Lower leg skin (tissue), 4 donors: Measurements from ENCODE around the gene GRIP2. TPM values are rescaled to one million over a fixed set of nuclear protein-coding genes. Genes with fewer than 3 reads are reported as not detected.

Experiments
- DNase-seq, 2 donors: peaks; one replicate each; pipeline ENCODE4 v3.0.0-alpha.2; 2019; ENCODE audit warnings: low spot score in 2 of 2
- H3K4me3 ChIP-seq: fragments of 200-600 bp; sonication (generic); 2 replicates; pipeline ENCODE4 v1.5.1; 2017; ENCODE audit warnings: mild to moderate bottlenecking, low read depth; ENCODE audit not compliant: poor library complexity, severe bottlenecking
- CTCF ChIP-seq, 3 donors: fragments of 450-650 bp; IDR thresholded peaks; one replicate each; pipeline ENCODE4 v1.5.1; 2016; ENCODE audit warnings: antibody characterized with exemption in 3 of 3, mild to moderate bottlenecking in 3 of 3, moderate library complexity in 2 of 3
- POLR2A ChIP-seq, 2 donors: fragments of 450-650 bp; IDR thresholded peaks; one replicate each; pipeline ENCODE4 v1.6.1; 2016 to 2017; ENCODE audit warnings: antibody characterized with exemption in 2 of 2, mild to moderate bottlenecking in 1 of 2, moderate library complexity in 1 of 2
- WGBS, 2 donors: methylation state at CpG; one replicate each; pipeline ENCODE4 v1.1.5; 2018; 5-methylcytosine and 5-hydroxymethylcytosine counted together
- intact Hi-C: fragments of 100-400 bp; cut with DNase I; formaldehyde crosslinking; loops from one replicate; pipeline ENCODE4 v1.15.0; 2023; ENCODE audit warnings: low total_unique reads
- total RNA-seq, 4 donors: library from RNA; depleted of rRNA; stranded (reverse); fragments of >200 nt; gene quantifications; one replicate each; pipeline ENCODE4 v1.1.0, GENCODE V29; 2016

The GRIP2 gene
- total RNA-seq, 4 donors from 2014 or later = 0.89 to 5.2 (median 2.3) TPM

- intact Hi-C loops = no loop called here
- no peak for DNase-seq
- WGBS, 2 donors = 85 to 86% methylated on average over 5 of the region's 5 CpGs
- no peak for TF ChIP-seq POLR2A (IDR thresholded peaks at IDR 0.05)
- no peak for TF ChIP-seq CTCF (IDR thresholded peaks at IDR 0.05)
- no peak overlapping the region for H3K4me3 ChIP-seq
Measured at GRCh38 chr3:14581334-14582044, 41.3 kb upstream of the GRIP2 start.

GRCh38 chr3:14577897-14578296 is 37.8 kb upstream of the GRIP2 start:
- no peak overlapping the region for H3K4me3 ChIP-seq
- WGBS, 2 donors = 58 to 85% methylated on average over 4 to 5 of the region's 5 CpGs
- DNase-seq = no peak
- intact Hi-C loops = no loop called here
- TF ChIP-seq CTCF (IDR thresholded peaks at IDR 0.05) = no peak
- TF ChIP-seq POLR2A (IDR thresholded peaks at IDR 0.05) = no peak

- DNase-seq = no peak
- intact Hi-C loops = no loop called here
- 90 to 91% methylated on average over 9 of the region's 9 CpGs for WGBS, 2 donors
- TF ChIP-seq CTCF (IDR thresholded peaks at IDR 0.05) (no peak), POLR2A (IDR thresholded peaks at IDR 0.05) (no peak)
- H3K4me3 ChIP-seq = no peak overlapping the region
Measured at GRCh38 chr3:14576163-14576562, 36.0 kb upstream of the GRIP2 start.

- intact Hi-C loops = no loop called here
- TF ChIP-seq POLR2A (IDR thresholded peaks at IDR 0.05) (no peak), CTCF (IDR thresholded peaks at IDR 0.05) (no peak)
- 85 to 93% methylated on average over 20 to 27 of the region's 27 CpGs for WGBS, 2 donors
- H3K4me3 ChIP-seq = no peak overlapping the region
- no peak for DNase-seq
Measured at GRCh38 chr3:14574183-14574582, 34.0 kb upstream of the GRIP2 start.

- WGBS, 2 donors = 76 to 81% methylated on average over 20 to 21 of the region's 21 CpGs
- no peak for DNase-seq
- intact Hi-C loops = no loop called here
- no peak overlapping the region for H3K4me3 ChIP-seq
- TF ChIP-seq CTCF (IDR thresholded peaks at IDR 0.05) = no peak
- no peak for TF ChIP-seq POLR2A (IDR thresholded peaks at IDR 0.05)
Measured at GRCh38 chr3:14573706-14574105, 33.6 kb upstream of the GRIP2 start.

GRCh38 chr3:14570864-14571263 is 30.7 kb upstream of the GRIP2 start:
- intact Hi-C loops = no loop called here
- TF ChIP-seq POLR2A (IDR thresholded peaks at IDR 0.05) (no peak), CTCF (IDR thresholded peaks at IDR 0.05) (no peak)
- H3K4me3 ChIP-seq = no peak overlapping the region
- no peak for DNase-seq
- 59 to 61% methylated on average over 5 of the region's 5 CpGs for WGBS, 2 donors
